Stomach (tissue), 9 donors: Measurements from ENCODE around the gene SIT1. TPM values are rescaled to one million over a fixed set of nuclear protein-coding genes. Genes with fewer than 3 reads are reported as not detected.

ENCODE experiments used
- DNase-seq, 2 donors: peaks; one replicate each; pipeline versions ENCODE4 v3.0.0 to v3.0.0-alpha.2; 2013 to 2019
- H3K27ac ChIP-seq, 5 donors: fragments of 200-600 bp in 4 of 5; sonication (generic) in 4 of 5; one replicate each; pipeline ENCODE4 v1.5.1; 2013 to 2019; ENCODE audit warnings: mild to moderate bottlenecking in 1 of 5, moderate library complexity in 1 of 5
- H3K27me3 ChIP-seq, 3 donors: fragments of 200-600 bp; sonication (generic); one replicate each; pipeline ENCODE4 v1.5.1; 2017 to 2019; ENCODE audit warnings: mixed run types in 1 of 3
- H3K36me3 ChIP-seq, 4 donors: fragments of 200-600 bp; sonication (generic); 1 replicate in 3 of 4; 2 replicates in 1 of 4; pipeline ENCODE4 v1.5.1; 2016 to 2019
- H3K4me1 ChIP-seq, 4 donors: fragments of 200-600 bp; sonication (generic); one replicate each; pipeline ENCODE4 v1.5.1; 2016 to 2019
- H3K4me3 ChIP-seq, 4 donors: fragments of 200-600 bp; sonication (generic) in 3 of 4; one replicate each; pipeline ENCODE4 v1.5.1; 2016 to 2019; ENCODE audit warnings: mild to moderate bottlenecking in 1 of 4
- H3K9me3 ChIP-seq, 4 donors: fragments of 200-600 bp; sonication (generic); one replicate each; pipeline ENCODE4 v1.5.1; 2016 to 2019
- CTCF ChIP-seq, 7 experiments: fragments of 450-650 bp in 4 of 7; fragments of 200-600 bp in 3 of 7; sonication (generic) in 3 of 7; IDR thresholded peaks; one replicate each; pipeline ENCODE4 v1.5.1; 2016 to 2019; ENCODE audit warnings: antibody characterized with exemption in 7 of 7, control low read depth in 2 of 7, mild to moderate bottlenecking in 1 of 7
- EP300 ChIP-seq: sonication (generic); formaldehyde crosslinking; IDR thresholded peaks from one replicate; pipeline ENCODE4 v1.6.1; 2017; ENCODE audit warnings: antibody characterized with exemption
- POLR2A ChIP-seq, 4 donors: fragments of 450-650 bp; IDR thresholded peaks; one replicate each; pipeline ENCODE4 v1.6.1; 2016; ENCODE audit warnings: antibody characterized with exemption in 4 of 4, control low read depth in 2 of 4, mild to moderate bottlenecking in 1 of 4, moderate library complexity in 1 of 4
- POLR2AphosphoS5 ChIP-seq, 3 donors: sonication (generic); formaldehyde crosslinking; IDR thresholded peaks; one replicate each; pipeline ENCODE4 v1.6.1; 2016; ENCODE audit warnings: antibody characterized with exemption in 3 of 3
- WGBS, 5 donors: extraction: QIAGEN DNeasy Blood & Tissue Kit in 3 of 5; methylation state at CpG; one replicate each; pipeline versions ENCODE4 v1.1.5 to v1.1.7; 2013 to 2018; 5-methylcytosine and 5-hydroxymethylcytosine counted together
- intact Hi-C: fragments of 100-400 bp; cut with DNase I; formaldehyde crosslinking; loops from one replicate; pipeline ENCODE4 v1.15.1; 2023; ENCODE audit warnings: low total_unique reads
- polyA plus RNA-seq, 3 donors: library from polyadenylated mRNA; stranded (reverse); fragments of 200-250 nt; gene quantifications; one replicate each; pipeline ENCODE4 v1.2.3, GENCODE V29; 2013
- total RNA-seq, 5 donors: library from RNA; depleted of rRNA; stranded (reverse); fragments of >200 nt; gene quantifications; one replicate each; pipeline versions ENCODE4 v1.1.0 to v1.2.3, GENCODE V29; 2014 to 2016
- donor health status: healthy with polysubstance abuse.
- donor health status: Bipolar disorder and iron deficiency.
- donor health status: healthy.

Gene SIT1
- total and polyA plus RNA-seq, 8 donors: 0.62 to 2.3 (median 1.1) TPM; not detected in 3

DNA sequence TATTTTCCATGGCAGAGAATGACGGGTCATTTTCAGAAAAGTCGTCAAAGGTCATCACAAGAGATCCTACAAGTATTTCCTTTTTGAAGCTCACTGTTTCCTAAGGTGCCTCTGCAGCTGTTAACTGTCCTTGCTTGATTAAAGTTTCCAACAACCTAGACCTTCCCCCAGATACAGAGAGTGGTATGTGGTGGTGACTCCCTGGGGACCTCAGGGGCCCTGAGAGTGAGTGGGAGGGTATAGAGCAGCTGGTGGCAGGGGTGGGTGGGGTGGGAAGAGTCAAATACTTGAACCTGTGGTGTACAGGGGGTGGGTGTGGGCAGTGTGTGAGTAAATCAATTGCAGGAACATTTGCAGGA lies 31.0 kb downstream of the SIT1 start:
- intact Hi-C loops: loop anchor here (10.0 kb wide), 1 partner anchor 55 kb away; a partner anchor contains a TSS
- no peak overlapping the region for H3K4me3 ChIP-seq
- no peaks in the 10 kb centered on the region for H3K36me3 ChIP-seq
- TF ChIP-seq POLR2A (IDR thresholded peaks at IDR 0.05) (no peak), EP300 (no peak), CTCF (IDR thresholded peaks at IDR 0.05) (no peak), POLR2AphosphoS5 (IDR thresholded peaks at IDR 0.05) (no peak)
- WGBS, 5 donors: 50 to 77% (median 67%) methylated on average over 2 of the region's 2 CpGs
- H3K9me3 ChIP-seq: no peaks in the 10 kb centered on the region
- H3K4me1 ChIP-seq: peaks cover 0 to 27% (median 17%) of the 10 kb centered on the region in 4 donors
- no peak overlapping the region for H3K27ac ChIP-seq
- peaks cover 0 to 26% (median 0%) of the 10 kb centered on the region in 3 donors for H3K27me3 ChIP-seq
- DNase-seq: no peak

DNA sequence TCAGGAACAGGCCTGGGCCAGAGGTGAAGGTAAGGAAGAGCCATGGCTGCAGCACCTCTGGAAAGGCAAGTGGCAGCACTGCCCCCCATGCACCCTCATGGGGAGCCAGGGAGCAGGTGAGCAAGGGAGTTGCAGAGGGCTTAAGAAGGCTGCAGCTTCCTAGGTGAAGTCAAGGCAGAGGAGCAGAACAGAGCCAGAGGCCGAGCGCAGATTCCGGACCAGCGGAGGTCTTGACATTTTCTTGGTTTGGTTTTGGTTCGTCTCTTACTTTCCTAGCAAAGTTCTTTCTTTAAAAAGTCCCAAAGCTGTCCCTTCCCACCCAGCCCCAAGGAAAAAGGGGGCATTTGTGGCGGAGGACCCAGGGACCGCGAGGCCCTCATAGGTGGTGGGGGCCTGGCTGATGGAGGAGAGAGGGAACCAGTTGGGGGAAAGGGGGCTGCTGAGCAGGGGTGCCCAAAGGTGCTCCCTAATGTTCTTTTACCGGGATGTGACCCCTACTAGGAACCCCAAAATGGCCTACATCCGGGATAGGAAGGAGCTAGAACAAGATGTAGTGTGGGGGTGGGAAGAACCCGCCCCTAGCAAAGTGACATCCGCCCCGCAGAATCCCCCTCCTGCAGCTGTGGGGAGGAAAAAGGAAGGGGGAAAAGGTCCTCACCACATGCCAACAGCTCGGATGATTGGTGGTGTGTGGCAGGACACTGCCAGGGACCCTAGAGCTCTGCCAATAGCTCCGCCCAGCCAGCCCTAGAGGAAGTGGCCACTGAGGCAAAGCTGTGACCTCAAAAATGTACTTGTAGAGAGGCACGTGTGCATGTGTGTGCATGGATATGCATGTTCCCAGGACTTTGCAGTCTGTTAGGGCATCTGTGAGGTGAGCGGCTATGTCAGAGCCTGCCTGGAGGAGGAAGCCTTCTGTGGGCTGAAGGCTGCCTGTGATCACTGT lies 31.6 kb downstream of the SIT1 start:
- WGBS, 5 donors: 77 to 87% (median 85%) methylated on average over 16 to 17 of the region's 17 CpGs
- TF ChIP-seq POLR2A (IDR thresholded peaks at IDR 0.05) (no peak), CTCF (IDR thresholded peaks at IDR 0.05) (no peak), EP300 (no peak), POLR2AphosphoS5 (IDR thresholded peaks at IDR 0.05) (no peak)
- H3K27ac ChIP-seq: peak overlapping the region in 4 of 5 donors; percentile 21 to 40 (median 36)
- no peak overlapping the region for H3K4me3 ChIP-seq
- peak; percentile 40 to 49 for DNase-seq
- H3K27me3 ChIP-seq: peaks cover 0 to 26% (median 0%) of the 10 kb centered on the region in 3 donors
- H3K36me3 ChIP-seq: no peaks in the 10 kb centered on the region
- intact Hi-C loops: no loop called here
- peaks cover 0 to 27% (median 17%) of the 10 kb centered on the region in 4 donors for H3K4me1 ChIP-seq
- H3K9me3 ChIP-seq: no peaks in the 10 kb centered on the region

DNA sequence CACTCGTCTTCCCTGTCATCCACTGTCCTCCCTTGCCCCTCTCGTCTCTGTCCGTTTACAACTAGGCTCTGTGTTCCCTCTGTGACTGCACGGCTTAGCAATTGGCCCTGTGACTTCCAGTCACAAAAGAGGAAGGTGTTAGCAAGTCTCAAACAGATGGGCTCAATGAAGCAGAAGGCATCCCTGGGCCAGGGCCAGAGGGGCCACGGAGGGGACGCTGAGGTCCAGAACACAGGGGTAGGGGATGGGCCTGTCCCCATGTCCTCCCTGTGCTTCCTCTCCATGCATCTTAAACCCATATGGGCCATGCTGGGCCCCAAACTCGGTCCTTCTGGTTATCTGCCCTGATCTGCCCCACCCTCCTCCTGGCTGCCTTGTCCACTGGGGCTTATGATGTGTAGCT lies 32.4 kb downstream of the SIT1 start, which contains the start of gene CD72:
Gene CD72, minus strand, starts transcription at position 89 of the 403 bp plus-strand sequence. CDS start 110 bp downstream, outside the sequence.
- Histone ChIP-seq H3K27ac (peak within 1 kb of the TSS in 4 of 5 donors; percentile 35 to 47 (median 41)), H3K9me3 (no peaks in the 10 kb centered on the region), H3K36me3 (no peaks in the 10 kb centered on the region), H3K4me3 (peak within 1 kb of the TSS; percentile 41 to 53 (median 44)), H3K27me3 (peaks cover 0 to 26% (median 0%) of the 10 kb centered on the region in 3 donors), H3K4me1 (peaks cover 0 to 27% (median 17%) of the 10 kb centered on the region in 4 donors)
- TF ChIP-seq POLR2AphosphoS5 (IDR thresholded peaks at IDR 0.05): no peak
- no peak for TF ChIP-seq EP300
- TF ChIP-seq POLR2A (IDR thresholded peaks at IDR 0.05): no peak
- no peak for TF ChIP-seq CTCF (IDR thresholded peaks at IDR 0.05)
- no peak for DNase-seq
- WGBS, 5 donors: 73 to 89% (median 77%) methylated on average over 7 of the region's 7 CpGs
- intact Hi-C loops: no loop called here

DNA sequence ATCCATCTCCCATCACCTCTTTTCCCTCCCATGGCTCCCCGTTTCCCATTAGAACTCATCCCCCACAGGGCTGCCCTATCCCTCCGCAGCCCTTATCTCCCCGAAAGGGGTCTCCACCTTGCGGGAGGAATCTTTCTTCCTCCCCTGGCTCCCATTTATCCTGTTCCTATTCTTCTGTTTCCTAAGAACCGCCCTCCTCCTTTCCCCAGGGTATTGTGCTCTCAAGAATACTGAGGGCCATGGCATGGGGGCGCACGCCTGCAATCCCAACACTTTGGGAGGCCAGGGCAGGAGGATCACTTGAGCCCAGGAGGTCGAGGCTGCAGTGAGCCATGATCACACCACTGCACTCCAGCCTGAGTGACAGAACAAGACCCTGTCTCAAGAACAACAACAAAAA lies 33.2 kb downstream of the SIT1 start:
- intact Hi-C loops: no loop called here
- no peaks in the 10 kb centered on the region for H3K36me3 ChIP-seq
- H3K4me1 ChIP-seq: peaks cover 0 to 27% (median 17%) of the 10 kb centered on the region in 4 donors
- WGBS, 5 donors: 60 to 68% (median 64%) methylated on average over 8 of the region's 8 CpGs
- H3K9me3 ChIP-seq: no peaks in the 10 kb centered on the region
- peak overlapping the region; percentile 41 to 53 (median 44) for H3K4me3 ChIP-seq
- TF ChIP-seq POLR2A (IDR thresholded peaks at IDR 0.05) (no peak), EP300 (no peak)
- H3K27me3 ChIP-seq: peaks cover 0 to 26% (median 0%) of the 10 kb centered on the region in 3 donors
- peak overlapping the region in 4 of 5 donors; percentile 6 to 47 (median 38) for H3K27ac ChIP-seq
- no peak for DNase-seq
